ENCODE results near the gene ANKRD22.

GRCh38 chr10:88890681-88891381, 39.2 kb upstream of the ANKRD22 start:
- no peak for TF ChIP-seq CTCF (conservative IDR thresholded peaks at IDR 0.05; ENCODE audit: low read depth, low read length)
- TF ChIP-seq EZH2 (IDR thresholded peaks at IDR 0.05; ENCODE audit: borderline replicate concordance, low read depth, low read length, poor library complexity, severe bottlenecking) = no peak

Measured in A673 (cell line).